Activated CD4-positive, alpha-beta T cell treated with anti-CD3 and anti-CD28 coated beads, Interleukin-2, amount 10 ng/mL, durations not matched to agents 7 days and 5 days (primary cell): ENCODE data around the gene MYDGF. TPM values are rescaled to one million over a fixed set of nuclear protein-coding genes. Genes with fewer than 3 reads are reported as not detected.

Experiments used
- CTCF ChIA-PET: fragments of 350-600 bp; sonication (Branson Sonifier 250); formaldehyde crosslinking; loops from one replicate; lab custom pipeline; 2021; ENCODE audit warnings: antibody characterized with exemption; lab: Charles Lee
- POLR2A ChIA-PET: fragments of 350-600 bp; sonication (Branson Sonifier 250); formaldehyde crosslinking; loops from one replicate; lab custom pipeline; 2021; ENCODE audit warnings: antibody characterized with exemption; lab: Charles Lee
- DNase-seq: peaks from one replicate; pipeline ENCODE4 v3.0.0-alpha.2; 2020
- H3K27ac Mint-ChIP-seq: one replicate; pipeline ENCODE4 v1.8.0; 2021; ENCODE audit warnings: mild to moderate bottlenecking, moderate library complexity, mixed read lengths
- H3K27me3 Mint-ChIP-seq: one replicate; pipeline ENCODE4 v1.8.0; 2021; ENCODE audit warnings: mixed read lengths
- H3K36me3 Mint-ChIP-seq: one replicate; pipeline ENCODE4 v1.8.0; 2021; ENCODE audit warnings: low read depth, mixed read lengths
- H3K4me1 Mint-ChIP-seq: one replicate; pipeline ENCODE4 v1.8.0; 2021; ENCODE audit warnings: mixed read lengths
- H3K4me3 Mint-ChIP-seq: one replicate; pipeline ENCODE4 v1.8.0; 2021; ENCODE audit warnings: mild to moderate bottlenecking, moderate library complexity, mixed read lengths
- H3K9me3 Mint-ChIP-seq: one replicate; pipeline ENCODE4 v1.8.0; 2021; ENCODE audit warnings: mixed read lengths
- total RNA-seq, 2 experiments: library from RNA; stranded (reverse); gene quantifications; one replicate each; pipeline ENCODE4 v1.2.3, GENCODE V29; 2021

The MYDGF gene
- total RNA-seq, 2 experiments from 2014 or later = 36.2 to 45.3 TPM

DNA sequence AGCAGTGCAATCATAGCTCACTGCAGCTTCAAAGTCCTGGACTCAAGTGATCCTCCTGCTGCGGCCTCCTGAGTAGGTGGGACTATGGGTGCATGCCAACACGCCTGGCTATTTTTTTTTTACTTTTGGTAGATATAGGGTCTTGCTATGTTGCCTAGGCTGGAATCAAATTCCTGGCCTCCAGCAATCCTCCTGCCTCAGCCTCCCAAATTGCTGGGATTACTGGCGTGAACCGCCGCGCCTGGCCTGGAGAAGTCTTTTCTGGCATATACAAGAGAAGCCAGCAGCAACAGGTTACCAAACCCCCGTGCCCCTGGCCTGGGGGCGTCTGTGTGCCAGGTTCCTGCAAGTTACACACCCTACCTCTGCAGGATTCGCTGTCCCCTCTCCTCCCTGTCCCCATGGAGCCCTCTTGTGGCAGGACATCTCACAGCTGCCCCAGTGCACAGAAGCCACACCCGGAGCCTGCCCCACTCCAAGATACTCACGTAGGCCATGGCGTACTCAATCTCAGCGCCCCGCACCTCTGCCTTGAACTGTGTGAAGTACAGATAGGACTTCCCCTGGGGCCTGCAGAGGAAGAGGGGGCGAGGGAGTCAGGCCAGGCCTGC lies 9.9 kb downstream of the MYDGF start:
- DNase-seq = peak; percentile 44

DNA sequence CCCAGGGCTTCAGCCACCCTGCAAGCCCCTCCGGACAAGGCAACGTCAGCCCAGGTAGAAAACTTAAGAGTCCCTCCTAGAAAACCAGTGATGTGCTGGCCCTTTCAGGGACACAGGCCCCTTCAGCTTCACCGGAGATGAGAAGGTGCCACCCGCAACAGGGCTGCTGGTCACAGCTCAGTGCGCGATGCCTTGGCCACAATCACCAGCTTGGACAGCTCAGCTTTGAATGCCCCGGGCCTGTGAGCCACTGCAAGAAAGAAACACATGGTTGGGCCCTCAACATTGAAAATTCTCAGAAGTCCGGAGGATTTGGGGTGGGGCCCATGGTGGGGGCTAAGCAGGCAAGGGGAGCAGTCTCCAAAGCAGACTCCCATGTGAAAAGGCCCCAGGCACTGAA lies 12.3 kb downstream of the MYDGF start:
- Mint-ChIP-seq H3K27me3 (no peaks in the 10 kb centered on the region), H3K36me3 (peaks cover 21% of the 10 kb centered on the region), H3K9me3 (no peaks in the 10 kb centered on the region), H3K27ac (no peak overlapping the region), H3K4me1 (peaks cover 13% of the 10 kb centered on the region), H3K4me3 (no peak overlapping the region)
- DNase-seq = no peak
- ChIA-PET CTCF (interaction anchor here (1.6 kb wide), 1 partner anchor 54 kb away, joined by 3 read pairs; no protein-coding TSS in a partner anchor), POLR2A (no interaction called here)

More for the DNA sequence above, 9.9 kb downstream of the MYDGF start:
- no peaks in the 10 kb centered on the region for H3K9me3 Mint-ChIP-seq
- H3K36me3 Mint-ChIP-seq = peaks cover 18% of the 10 kb centered on the region
- H3K27ac Mint-ChIP-seq = no peak overlapping the region
- H3K4me1 Mint-ChIP-seq = peaks cover 9% of the 10 kb centered on the region
- no peak overlapping the region for H3K4me3 Mint-ChIP-seq
- CTCF ChIA-PET = interaction anchor here (0.8 to 2.5 kb wide), 2 partner anchors 23 to 27 kb away, joined by 3 to 10 read pairs; no protein-coding TSS in a partner anchor
- H3K27me3 Mint-ChIP-seq = no peaks in the 10 kb centered on the region
- POLR2A ChIA-PET = no interaction called here

DNA sequence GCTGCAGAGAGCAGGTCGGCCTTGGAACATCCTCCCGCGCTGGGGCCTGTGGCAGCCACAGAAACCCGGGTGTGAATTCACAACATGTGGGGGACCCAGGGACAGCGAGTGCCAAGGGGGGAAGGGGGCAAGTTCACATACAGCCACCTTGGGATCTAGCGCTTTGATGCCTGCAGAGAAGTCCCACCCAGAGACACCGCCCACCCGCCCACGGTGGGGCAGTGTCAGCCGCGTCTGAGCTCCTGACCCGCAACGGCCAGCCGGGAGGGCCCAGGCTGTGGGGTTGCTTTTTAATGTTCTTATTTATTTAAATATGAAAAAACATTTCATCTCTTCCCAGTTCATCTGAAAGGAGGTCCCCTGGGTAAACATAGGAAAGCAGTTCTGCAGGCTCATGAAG lies 12.9 kb downstream of the MYDGF start:
- Mint-ChIP-seq H3K4me3 (no peak overlapping the region), H3K4me1 (peaks cover 12% of the 10 kb centered on the region)

DNA sequence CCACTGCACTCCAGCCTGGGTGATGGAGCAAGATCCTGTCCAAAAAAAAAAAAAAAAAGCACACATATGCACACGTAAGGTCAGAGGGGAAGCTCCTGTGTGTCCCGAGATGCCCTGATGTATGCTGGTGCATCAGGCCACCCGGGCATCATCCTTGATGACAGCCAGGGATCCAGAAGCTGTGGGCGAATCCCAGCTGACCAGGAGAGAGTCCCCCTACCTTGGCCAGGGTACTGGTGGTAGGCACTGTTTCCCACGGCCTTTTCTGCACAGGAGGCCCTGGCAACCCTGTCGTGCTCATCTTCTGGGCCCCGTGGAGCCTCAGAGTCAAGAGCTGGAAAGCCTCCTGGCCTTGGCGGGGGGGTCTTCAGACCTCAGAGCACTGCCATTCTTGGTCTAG lies 14.0 kb downstream of the MYDGF start:
- POLR2A ChIA-PET = interaction anchor here (0.6 kb wide), 1 partner anchor 54 kb away, joined by 3 read pairs; no protein-coding TSS in a partner anchor
- peaks cover 19% of the 10 kb centered on the region for H3K36me3 Mint-ChIP-seq
- no peak overlapping the region for H3K27ac Mint-ChIP-seq
- no peak for DNase-seq
- no peaks in the 10 kb centered on the region for H3K27me3 Mint-ChIP-seq
- CTCF ChIA-PET = interaction anchor here (0.9 kb wide), 1 partner anchor 20 kb away, joined by 3 read pairs; no protein-coding TSS in a partner anchor
- H3K9me3 Mint-ChIP-seq = no peaks in the 10 kb centered on the region
- H3K4me3 Mint-ChIP-seq = no peak overlapping the region
- peaks cover 4% of the 10 kb centered on the region for H3K4me1 Mint-ChIP-seq

More for the DNA sequence above, 12.9 kb downstream of the MYDGF start:
- H3K27me3 Mint-ChIP-seq = no peaks in the 10 kb centered on the region
- CTCF ChIA-PET = interaction anchor here (1.6 kb wide), 1 partner anchor 54 kb away, joined by 3 read pairs; no protein-coding TSS in a partner anchor
- DNase-seq = no peak
- peak overlapping the region; percentile 36 for H3K27ac Mint-ChIP-seq
- H3K9me3 Mint-ChIP-seq = no peaks in the 10 kb centered on the region
- POLR2A ChIA-PET = no interaction called here
- H3K36me3 Mint-ChIP-seq = peaks cover 21% of the 10 kb centered on the region

DNA sequence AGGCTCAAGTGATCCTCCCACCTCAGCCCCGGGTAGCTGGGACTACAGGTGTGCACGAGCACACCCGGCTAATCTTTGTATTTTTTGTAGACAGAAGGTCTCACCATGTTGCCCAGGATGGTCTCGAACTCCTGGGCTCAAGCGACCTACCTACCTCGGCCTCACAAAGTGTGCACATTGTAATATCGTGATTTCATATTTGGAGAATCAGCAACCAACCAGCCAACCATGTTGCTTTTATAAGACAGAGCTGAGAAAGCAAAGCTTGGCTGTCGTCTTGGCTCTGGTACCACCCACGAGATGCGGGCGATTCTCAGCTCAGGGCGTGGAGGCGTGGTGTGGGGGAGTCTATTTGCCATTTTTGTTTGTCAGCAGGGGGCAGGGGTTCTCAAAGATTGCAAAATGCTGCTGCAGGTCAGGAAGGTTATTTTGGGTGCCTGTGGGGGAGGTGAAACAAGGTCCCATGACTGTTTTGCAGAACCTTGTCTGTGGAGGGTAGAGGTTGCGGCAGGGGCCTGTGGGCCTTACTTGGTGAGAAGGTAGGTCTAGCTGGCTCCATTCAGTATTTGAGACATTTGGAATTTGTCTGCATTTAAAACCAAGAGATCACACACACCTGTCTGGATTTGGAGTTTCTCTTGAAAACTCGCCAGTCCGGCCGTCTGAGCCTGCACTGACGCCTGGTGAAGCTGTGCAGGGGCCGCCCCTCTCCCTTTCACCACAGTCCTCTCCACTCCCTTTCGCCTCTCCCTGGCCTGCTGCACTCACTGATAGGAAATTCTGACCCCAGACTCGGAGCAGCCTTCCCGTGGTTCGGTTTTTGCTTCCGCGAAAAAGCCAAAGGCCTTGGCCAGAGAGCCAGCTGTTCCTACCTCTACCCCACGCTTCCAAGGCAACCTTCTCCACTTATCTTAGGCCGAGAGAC lies 15.4 kb downstream of the MYDGF start:
- Mint-ChIP-seq H3K4me3 (no peak overlapping the region), H3K9me3 (no peaks in the 10 kb centered on the region), H3K27ac (no peak overlapping the region), H3K4me1 (peaks cover 4% of the 10 kb centered on the region), H3K27me3 (no peaks in the 10 kb centered on the region), H3K36me3 (peaks cover 17% of the 10 kb centered on the region)
- ChIA-PET POLR2A (no interaction called here), CTCF (interaction anchor here (0.7 kb wide), 1 partner anchor 9 kb away, joined by 3 read pairs; no protein-coding TSS in a partner anchor)
- DNase-seq = no peak

DNA sequence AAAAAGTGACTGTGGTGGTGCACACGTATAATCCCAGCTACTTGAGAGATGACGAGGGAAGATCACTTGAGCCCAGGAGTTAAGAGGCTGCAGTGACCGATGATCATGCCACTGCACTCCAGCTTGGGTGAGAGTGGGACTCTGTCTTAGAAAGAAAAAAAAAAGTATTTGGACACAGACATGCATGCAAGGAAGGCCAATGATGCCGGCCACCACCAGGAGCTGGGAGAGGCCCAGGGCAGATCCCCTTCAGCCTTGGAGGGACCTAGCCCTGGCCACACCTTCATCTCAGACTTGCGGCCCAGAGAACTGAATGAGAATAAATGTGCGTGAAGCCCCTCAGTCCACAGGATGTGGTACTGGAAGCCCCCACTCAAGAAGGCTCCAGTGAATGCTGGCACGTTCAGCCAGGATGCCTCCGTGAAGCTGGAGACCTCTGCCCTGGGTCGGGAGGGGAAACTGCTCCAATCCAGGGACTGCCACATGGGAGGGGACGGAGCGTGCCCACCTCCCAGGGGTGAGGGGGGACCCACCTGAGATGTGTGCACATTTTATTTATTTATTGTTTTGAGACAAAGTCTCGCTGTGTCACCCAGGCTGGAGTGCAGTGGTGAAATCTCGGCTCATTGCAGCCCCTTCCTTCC lies 16.2 kb downstream of the MYDGF start:
- no peak overlapping the region for H3K27ac Mint-ChIP-seq
- peaks cover 12% of the 10 kb centered on the region for H3K36me3 Mint-ChIP-seq
- H3K4me1 Mint-ChIP-seq = peaks cover 4% of the 10 kb centered on the region
- no peaks in the 10 kb centered on the region for H3K9me3 Mint-ChIP-seq
- H3K4me3 Mint-ChIP-seq = no peak overlapping the region
- DNase-seq = no peak
- H3K27me3 Mint-ChIP-seq = no peaks in the 10 kb centered on the region
- ChIA-PET CTCF (no interaction called here), POLR2A (no interaction called here)

DNA sequence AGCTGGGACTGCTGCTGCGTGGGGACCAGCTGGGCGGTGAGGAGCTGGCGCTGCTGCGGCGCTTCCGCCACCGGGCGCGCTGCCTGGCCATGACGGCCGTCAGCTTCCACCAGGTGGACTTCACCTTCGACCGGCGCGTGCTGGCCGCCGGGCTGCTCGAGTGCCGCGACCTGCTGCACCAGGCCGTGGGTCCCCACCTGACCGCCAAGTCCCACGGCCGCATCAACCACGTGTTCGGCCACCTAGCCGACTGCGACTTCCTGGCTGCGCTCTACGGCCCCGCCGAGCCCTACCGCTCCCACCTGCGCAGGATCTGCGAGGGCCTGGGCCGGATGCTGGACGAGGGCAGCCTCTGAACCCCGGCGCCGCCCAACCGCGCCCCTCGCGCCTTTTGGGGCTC lies 18.1 kb downstream of the MYDGF start:
- Mint-ChIP-seq H3K9me3 (no peaks in the 10 kb centered on the region), H3K4me3 (no peak overlapping the region), H3K27ac (no peak overlapping the region), H3K4me1 (peaks cover 4% of the 10 kb centered on the region), H3K27me3 (no peaks in the 10 kb centered on the region), H3K36me3 (peaks cover 7% of the 10 kb centered on the region)
- POLR2A ChIA-PET = no interaction called here
- no peak for DNase-seq
- CTCF ChIA-PET = interaction anchor here (0.6 to 5.0 kb wide), 2 partner anchors 15 to 217 kb away, joined by 3 to 25 read pairs; no protein-coding TSS in a partner anchor

DNA sequence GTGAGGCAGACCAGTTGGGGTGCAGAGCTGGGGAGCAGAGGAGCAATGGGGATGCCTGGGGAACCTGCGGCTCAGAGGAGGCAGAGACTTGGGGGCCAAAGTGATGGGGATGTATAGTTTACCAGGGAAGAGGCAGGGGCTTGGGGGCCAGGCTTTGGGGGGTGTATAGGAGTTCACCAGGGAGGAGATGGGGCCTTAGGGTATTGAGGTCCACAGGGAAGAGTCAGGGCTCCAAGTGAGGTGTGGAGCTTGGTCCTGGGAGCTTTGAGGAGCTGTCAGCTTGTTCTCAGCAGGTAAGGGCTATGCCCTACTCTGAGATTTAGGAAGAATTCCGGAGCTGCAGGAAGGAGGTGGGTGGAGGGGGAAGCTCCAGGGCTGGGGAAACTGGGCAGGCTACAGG lies 20.0 kb downstream of the MYDGF start:
- Mint-ChIP-seq H3K36me3 (peaks cover 9% of the 10 kb centered on the region), H3K4me3 (no peak overlapping the region), H3K27me3 (no peaks in the 10 kb centered on the region), H3K9me3 (no peaks in the 10 kb centered on the region), H3K27ac (no peak overlapping the region), H3K4me1 (peaks cover 4% of the 10 kb centered on the region)
- DNase-seq = no peak
- CTCF ChIA-PET = interaction anchor here (0.9 to 5.0 kb wide), 2 partner anchors 12 to 13 kb away, joined by 6 to 25 read pairs; no protein-coding TSS in a partner anchor
- POLR2A ChIA-PET = no interaction called here

DNA sequence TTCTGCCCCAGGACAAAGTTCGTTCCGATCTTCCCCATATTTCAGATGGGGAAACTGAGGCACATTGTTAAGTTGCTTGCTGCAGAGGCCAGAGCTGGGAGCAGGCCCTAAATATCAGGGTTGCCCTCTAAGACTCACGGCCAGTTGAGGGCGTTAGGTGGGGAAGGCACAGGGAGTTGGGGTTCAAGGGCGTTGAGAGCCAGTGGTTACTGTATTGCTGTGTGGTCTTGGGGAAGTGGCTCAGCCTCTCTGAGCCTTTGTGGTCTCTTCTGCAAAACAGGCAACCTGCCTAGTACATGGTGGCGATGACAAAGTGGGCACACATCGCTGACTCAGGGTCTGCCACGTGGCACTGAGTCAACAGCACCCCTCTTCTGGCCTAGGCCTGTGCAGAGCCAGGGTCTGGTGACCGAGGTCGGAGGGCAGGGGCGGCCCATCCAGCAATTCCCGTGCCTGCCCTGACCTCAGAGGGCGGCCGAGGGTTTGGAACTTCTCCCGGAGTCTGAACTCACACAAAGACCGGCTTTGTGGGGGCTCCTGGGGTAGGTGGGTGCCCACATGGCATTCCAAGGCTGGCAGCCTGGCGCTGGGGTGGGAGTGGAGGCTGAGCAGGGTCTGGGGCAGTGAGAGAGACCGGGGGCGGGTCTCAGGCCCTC lies 20.6 kb downstream of the MYDGF start:
- Mint-ChIP-seq H3K9me3 (no peaks in the 10 kb centered on the region), H3K27ac (no peak overlapping the region), H3K27me3 (no peaks in the 10 kb centered on the region), H3K4me1 (peaks cover 1% of the 10 kb centered on the region), H3K4me3 (no peak overlapping the region), H3K36me3 (peaks cover 4% of the 10 kb centered on the region)
- DNase-seq = no peak
- ChIA-PET POLR2A (no interaction called here), CTCF (interaction anchor here (0.8 to 5.0 kb wide), 2 partner anchors 12 to 17 kb away, joined by 4 to 25 read pairs; no protein-coding TSS in a partner anchor)

DNA sequence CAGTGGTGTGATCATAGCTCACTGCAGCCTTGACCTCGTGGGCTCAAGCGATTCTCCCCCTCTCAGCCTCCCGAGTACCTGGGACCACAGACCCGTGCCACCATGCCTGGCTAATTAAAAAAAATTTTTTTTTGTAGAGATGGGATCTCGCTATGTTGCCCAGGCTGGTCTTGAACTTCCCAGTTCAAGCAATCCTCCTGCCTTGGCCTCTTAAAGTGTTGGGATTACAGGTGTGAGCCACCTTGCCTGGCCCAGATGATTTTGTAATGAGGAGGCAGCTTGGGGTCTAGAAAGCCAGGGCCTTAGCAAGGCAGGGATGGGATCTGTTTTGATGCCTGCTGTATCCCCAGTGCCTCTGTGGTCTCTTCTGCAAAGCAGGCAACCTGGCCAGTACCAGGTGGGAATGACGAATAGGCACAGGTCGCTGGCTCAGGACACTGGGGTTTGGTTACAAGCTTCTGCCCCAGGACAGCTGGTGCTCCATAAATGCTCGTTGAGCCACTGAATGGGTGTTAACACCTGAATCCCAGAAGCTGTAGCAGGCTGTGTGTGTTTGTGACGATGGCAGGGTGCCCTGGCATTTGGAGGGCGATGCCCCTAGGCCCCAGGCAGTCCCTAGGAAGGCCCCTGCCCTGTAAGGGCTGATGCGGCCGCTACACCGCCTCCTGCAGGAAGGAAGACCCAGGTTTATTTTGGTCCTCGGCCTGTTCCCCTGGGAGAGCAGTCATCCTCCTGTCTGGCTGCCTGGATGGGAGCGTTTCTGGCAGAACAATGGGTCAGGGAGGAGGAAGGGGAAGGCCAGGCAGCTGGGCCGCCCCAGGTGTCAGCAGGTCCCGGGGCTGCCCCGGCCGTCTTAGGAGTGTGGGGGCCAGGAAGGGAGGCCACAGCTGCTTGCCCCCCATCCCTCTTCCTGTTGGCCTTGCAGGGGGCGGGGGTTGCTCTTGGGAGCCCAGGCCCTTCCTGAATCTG lies 22.2 kb downstream of the MYDGF start:
- Mint-ChIP-seq H3K27me3 (no peaks in the 10 kb centered on the region), H3K4me3 (no peak overlapping the region), H3K9me3 (no peaks in the 10 kb centered on the region), H3K27ac (no peak overlapping the region), H3K36me3 (peaks cover 2% of the 10 kb centered on the region), H3K4me1 (no peaks in the 10 kb centered on the region)
- ChIA-PET CTCF (interaction anchor here (0.6 to 5.0 kb wide), 4 partner anchors 11 to 25 kb away, joined by 3 to 25 read pairs (median 5); no protein-coding TSS in a partner anchor), POLR2A (interaction anchor here (0.6 kb wide), 2 partner anchors 20 to 52 kb away, joined by 4 read pairs; no protein-coding TSS in a partner anchor)
- DNase-seq = no peak

DNA sequence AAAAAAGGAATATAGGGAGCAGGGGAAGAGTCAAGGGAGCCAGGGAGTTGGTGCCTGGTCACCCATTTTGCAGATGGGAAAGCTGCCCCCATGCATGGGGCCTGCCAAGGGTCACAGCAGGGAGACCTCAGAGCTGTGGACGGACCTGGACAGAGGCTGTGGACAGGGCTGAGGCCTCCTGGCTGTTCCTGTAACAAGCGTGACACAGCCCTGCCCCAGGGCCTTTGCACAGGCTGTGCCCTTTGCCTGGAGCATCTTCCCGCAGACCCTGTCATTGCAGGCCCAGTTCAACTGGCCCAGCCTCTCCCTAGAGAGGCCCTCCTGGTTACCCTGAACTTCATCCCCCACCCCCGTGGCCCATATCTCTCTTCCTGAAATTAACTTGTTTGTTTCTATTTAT lies 24.4 kb downstream of the MYDGF start:
- H3K27me3 Mint-ChIP-seq = no peaks in the 10 kb centered on the region
- H3K36me3 Mint-ChIP-seq = peaks cover 2% of the 10 kb centered on the region
- H3K27ac Mint-ChIP-seq = peak overlapping the region; percentile 60
- ChIA-PET CTCF (interaction anchor here (0.6 to 1.4 kb wide), 3 partner anchors 9 to 76 kb away, joined by 3 read pairs; no protein-coding TSS in a partner anchor), POLR2A (no interaction called here)
- H3K4me1 Mint-ChIP-seq = peaks cover 8% of the 10 kb centered on the region
- no peak for DNase-seq
- H3K4me3 Mint-ChIP-seq = no peak overlapping the region
- H3K9me3 Mint-ChIP-seq = no peaks in the 10 kb centered on the region
